HepG2 (cell line): Measurements from ENCODE around the gene CYP27B1. TPM values are rescaled to one million over a fixed set of nuclear protein-coding genes. Genes with fewer than 3 reads are reported as not detected.

Source experiments
- ATAC-seq: fragments of 200-7000 bp; cut with Tn5 transposase; 3 replicates; pipeline ENCODE4 v1.9.1; 2020; ENCODE audit warnings: mild to moderate bottlenecking, moderate library complexity
- BruUV-seq: library from RNA; stranded (reverse); fragments of 400-500 nt; replicated peaks from 2 replicates; lab custom pipeline; 2021; lab: Mats Ljungman, UMichigan
- CTCF ChIA-PET: fragments of 300-600 bp; formaldehyde crosslinking; extraction: SDS; loops from one replicate; lab custom pipeline; 2021; ENCODE audit warnings: low total read pairs, inconsistent platforms, low intra/inter-chr PET ratio; lab: Yijun Ruan, JAX
- POLR2A ChIA-PET: fragments of 350-600 bp; sonication (Branson Sonifier 250); formaldehyde crosslinking; loops from one replicate; lab custom pipeline; 2020; ENCODE audit warnings: antibody characterized with exemption, inconsistent platforms; lab: Yijun Ruan, JAX
- DNase-seq: peaks from one replicate; pipeline ENCODE4 v3.0.0-alpha.2; 2015; ENCODE audit warnings: low spot score
- FAIRE-seq: peaks from 3 replicates; lab custom pipeline; 2011; peaks lifted over from hg19 to GRCh38; lab: Jason Lieb, UNC
- H2AFZ ChIP-seq: one replicate; pipeline ENCODE4 v1.6.1; 2011; ENCODE audit warnings: low read length, inconsistent platforms
- H3K27ac ChIP-seq: fragments of 300-600 bp; 3 replicates; pipeline ENCODE4 v1.8.0; 2011; ENCODE audit warnings: mixed run types, mild to moderate bottlenecking, mixed read lengths, low read length, inconsistent platforms; ENCODE audit not compliant: insufficient read depth; ENCODE audit errors: extremely low read length
- H3K27me3 ChIP-seq, 2 experiments: fragments of 200-600 bp in 1 of 2; 2 replicates in 1 of 2; 3 replicates in 1 of 2; pipeline versions ENCODE4 v1.6.0 to v1.8.0; 2011; ENCODE audit warnings: low read length in 2 of 2, mild to moderate bottlenecking in 2 of 2, moderate library complexity in 2 of 2, inconsistent platforms in 1 of 2; ENCODE audit not compliant: insufficient read depth in 2 of 2, control insufficient read depth in 1 of 2
- H3K36me3 ChIP-seq, 2 experiments: fragments of 200-600 bp in 1 of 2; replicated peaks in 1 of 2; 2 replicates in 1 of 2; 3 replicates in 1 of 2; pipeline versions ENCODE4 v1.5.1 to v1.8.0; 2011; ENCODE audit warnings: low read length in 2 of 2, inconsistent platforms in 1 of 2; ENCODE audit not compliant: insufficient read depth in 2 of 2, control insufficient read depth in 1 of 2
- H3K4me1 ChIP-seq: 2 replicates; pipeline ENCODE4 v1.5.1; 2012; ENCODE audit warnings: low read length, inconsistent platforms; ENCODE audit not compliant: insufficient read depth
- H3K4me2 ChIP-seq: 2 replicates; pipeline ENCODE4 v1.6.0; 2011; ENCODE audit warnings: low read depth, low read length, inconsistent platforms
- H3K4me3 ChIP-seq, 3 experiments: fragments of 200-600 bp in 1 of 3; sonication (generic), shearing (Covaris generic) in 1 of 3; replicated peaks in 1 of 3; 2 replicates each; pipeline ENCODE4 v1.5.1; 2011 to 2016; ENCODE audit warnings: low read length in 3 of 3, inconsistent platforms in 2 of 3, low read depth in 2 of 3, mild to moderate bottlenecking in 2 of 3, control low read depth in 1 of 3, mixed read lengths in 1 of 3; ENCODE audit not compliant: insufficient read depth in 1 of 3
- H3K79me2 ChIP-seq: one replicate; pipeline ENCODE4 v1.6.1; 2011; ENCODE audit warnings: low read length, inconsistent platforms; ENCODE audit not compliant: insufficient read depth
- H3K9ac ChIP-seq: 2 replicates; pipeline ENCODE4 v1.6.0; 2011; ENCODE audit warnings: mild to moderate bottlenecking, low read depth, low read length, inconsistent platforms; ENCODE audit not compliant: insufficient read depth
- H3K9me3 ChIP-seq: 2 replicates; pipeline ENCODE4 v1.5.1; 2012; ENCODE audit warnings: mild to moderate bottlenecking, low read length
- H4K20me1 ChIP-seq: 2 replicates; pipeline ENCODE4 v1.6.0; 2011; ENCODE audit warnings: inconsistent platforms, mild to moderate bottlenecking, low read length, moderate library complexity; ENCODE audit not compliant: insufficient read depth
- ARNTL ChIP-seq: sonication (generic); formaldehyde crosslinking; IDR thresholded peaks from 2 replicates; pipeline ENCODE4 v1.4.0; 2020; ENCODE audit warnings: mild to moderate bottlenecking, missing genetic modification reagents
- CC2D1A ChIP-seq: sonication (generic); formaldehyde crosslinking; IDR thresholded peaks from 2 replicates; pipeline ENCODE4 v1.8.1; 2023; ENCODE audit warnings: mild to moderate bottlenecking, missing genetic modification reagents
- GTF3A ChIP-seq: sonication (generic); formaldehyde crosslinking; conservative IDR thresholded peaks from 2 replicates; pipeline ENCODE4 v1.4.0; 2020; ENCODE audit warnings: mild to moderate bottlenecking, missing genetic modification reagents
- KAT7 ChIP-seq: IDR thresholded peaks from 2 replicates; pipeline ENCODE4 v1.6.1; 2018; ENCODE audit warnings: borderline replicate concordance, missing compliant biosample characterization
- MAF1 ChIP-seq: sonication (generic); formaldehyde crosslinking; IDR thresholded peaks from 2 replicates; pipeline ENCODE4 v1.5.0; 2020; ENCODE audit warnings: missing genetic modification reagents, borderline replicate concordance
- ZBTB7B ChIP-seq: sonication (generic); formaldehyde crosslinking; IDR thresholded peaks from 2 replicates; pipeline ENCODE4 v1.4.0; 2020; ENCODE audit warnings: missing genetic modification reagents
- ZNF12 ChIP-seq: sonication (generic); formaldehyde crosslinking; IDR thresholded peaks from 2 replicates; pipeline ENCODE4 v1.5.0; 2020; ENCODE audit warnings: missing genetic modification reagents
- ZNF317 ChIP-seq: sonication (generic); formaldehyde crosslinking; IDR thresholded peaks from 2 replicates; pipeline ENCODE4 v1.5.0; 2020; ENCODE audit warnings: mild to moderate bottlenecking, missing genetic modification reagents
- ZNF616 ChIP-seq: sonication (generic); formaldehyde crosslinking; IDR thresholded peaks from 2 replicates; pipeline ENCODE4 v1.5.0; 2020; ENCODE audit warnings: low read depth, mild to moderate bottlenecking, missing genetic modification reagents
- WGBS: methylation state at CpG from one replicate; pipeline ENCODE4 v1.1.6; 2017; ENCODE audit warnings: low lambda C conversion rate; 5-methylcytosine and 5-hydroxymethylcytosine counted together
- in situ Hi-C: cut with HindIII; loops from 2 replicates; pipeline ENCODE4 v1.10.0; 2017; ENCODE audit warnings: low pct_unique_long_range_greater_than_20kb; ENCODE audit not compliant: extremely low pct_ligation_motif_present
- intact Hi-C: fragments of 100-400 bp; cut with micrococcal nuclease; formaldehyde crosslinking; loops from one replicate; pipeline ENCODE4 v1.10.0; 2022; ENCODE audit not compliant: unreplicated experiment
- polyA plus RNA-seq, 8 experiments: library from polyadenylated mRNA; depleted of rRNA in 3 of 8; stranded (reverse) in 7 of 8; unstranded in 1 of 8; fragments of >200 nt; fragmentation: Illumina TruSeq in 4 of 8; extraction: Trizol in 4 of 8; gene quantifications; 2 replicates each; pipeline versions ENCODE4 v1.2.1 to v1.2.3, GENCODE V29; 2011 to 2016; ENCODE audit warnings: low read depth in 4 of 8, missing spikeins in 1 of 8, mixed read lengths in 1 of 8; ENCODE audit not compliant: insufficient read depth in 1 of 8
- total RNA-seq, 5 experiments: library from RNA; depleted of rRNA; stranded (reverse); fragments of >200 nt; fragmentation: Illumina TruSeq; extraction: Trizol; gene quantifications; 2 replicates each; pipeline ENCODE4 v1.2.3, GENCODE V29; 2016; ENCODE audit warnings: low read depth in 1 of 5
- TF ChIP-seq, protein P1 (sequence below): sonication (generic); formaldehyde crosslinking; IDR thresholded peaks from 2 replicates; pipeline ENCODE4 v1.5.1; 2020; ENCODE audit warnings: missing genetic modification reagents, mild to moderate bottlenecking, borderline replicate concordance
- TF ChIP-seq, protein P2 (sequence below): sonication (generic); formaldehyde crosslinking; IDR thresholded peaks from 2 replicates; pipeline ENCODE4 v1.5.0; 2020; ENCODE audit warnings: mild to moderate bottlenecking, missing genetic modification reagents

Gene CYP27B1
- total and polyA plus RNA-seq, 2 of the 13 experiments (the other 11 are each of a cell fraction or from before 2014, with no cell fraction given), result 2.3 to 3.0 TPM

DNA sequence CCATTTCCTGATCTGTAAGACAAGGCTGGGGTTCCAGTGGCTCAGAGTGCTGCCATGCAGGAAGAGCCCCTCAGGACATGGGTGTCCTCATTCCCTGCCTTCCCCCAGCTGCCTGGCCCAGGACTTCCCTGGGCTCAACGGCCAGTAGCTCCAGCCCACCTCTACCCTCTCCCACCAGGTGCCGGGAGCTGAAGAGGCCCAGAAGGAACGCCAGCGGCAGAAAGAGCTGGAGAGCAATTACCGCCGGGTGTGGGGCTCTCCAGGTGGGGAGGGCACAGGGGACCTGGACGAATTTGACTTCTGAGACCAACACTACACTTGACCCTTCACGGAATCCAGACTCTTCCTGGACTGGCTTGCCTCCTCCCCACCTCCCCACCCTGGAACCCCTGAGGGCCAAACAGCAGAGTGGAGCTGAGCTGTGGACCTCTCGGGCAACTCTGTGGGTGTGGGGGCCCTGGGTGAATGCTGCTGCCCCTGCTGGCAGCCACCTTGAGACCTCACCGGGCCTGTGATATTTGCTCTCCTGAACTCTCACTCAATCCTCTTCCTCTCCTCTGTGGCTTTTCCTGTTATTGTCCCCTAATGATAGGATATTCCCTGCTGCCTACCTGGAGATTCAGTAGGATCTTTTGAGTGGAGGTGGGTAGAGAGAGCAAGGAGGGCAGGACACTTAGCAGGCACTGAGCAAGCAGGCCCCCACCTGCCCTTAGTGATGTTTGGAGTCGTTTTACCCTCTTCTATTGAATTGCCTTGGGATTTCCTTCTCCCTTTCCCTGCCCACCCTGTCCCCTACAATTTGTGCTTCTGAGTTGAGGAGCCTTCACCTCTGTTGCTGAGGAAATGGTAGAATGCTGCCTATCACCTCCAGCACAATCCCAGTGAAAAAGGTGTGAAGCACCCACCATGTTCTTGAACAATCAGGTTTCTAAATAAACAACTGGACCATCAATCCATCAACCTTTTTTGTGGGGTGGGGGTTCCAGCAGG, 46.0 kb downstream of the CYP27B1 start:
- no peak for ATAC-seq
- WGBS, result 49% methylated on average over 2 of the region's 11 CpGs
- no peak for FAIRE-seq
- Histone ChIP-seq H3K4me1 (peaks cover 8% of the 10 kb centered on the region; the same call in 1 of the 2 replicates), H3K79me2 (no peaks in the 10 kb centered on the region), H2AFZ (no peak overlapping the region), H3K4me3 (no peak overlapping the region), H3K9ac (no peak overlapping the region), H3K4me2 (no peak overlapping the region), H3K36me3 (peaks cover 16 to 47% of the 10 kb centered on the region in 2 experiments), H3K27ac (no peak overlapping the region), H4K20me1 (no peaks in the 10 kb centered on the region), H3K9me3 (no peaks in the 10 kb centered on the region), H3K27me3 (no peaks in the 10 kb centered on the region)
- TF ChIP-seq, protein P1, sequence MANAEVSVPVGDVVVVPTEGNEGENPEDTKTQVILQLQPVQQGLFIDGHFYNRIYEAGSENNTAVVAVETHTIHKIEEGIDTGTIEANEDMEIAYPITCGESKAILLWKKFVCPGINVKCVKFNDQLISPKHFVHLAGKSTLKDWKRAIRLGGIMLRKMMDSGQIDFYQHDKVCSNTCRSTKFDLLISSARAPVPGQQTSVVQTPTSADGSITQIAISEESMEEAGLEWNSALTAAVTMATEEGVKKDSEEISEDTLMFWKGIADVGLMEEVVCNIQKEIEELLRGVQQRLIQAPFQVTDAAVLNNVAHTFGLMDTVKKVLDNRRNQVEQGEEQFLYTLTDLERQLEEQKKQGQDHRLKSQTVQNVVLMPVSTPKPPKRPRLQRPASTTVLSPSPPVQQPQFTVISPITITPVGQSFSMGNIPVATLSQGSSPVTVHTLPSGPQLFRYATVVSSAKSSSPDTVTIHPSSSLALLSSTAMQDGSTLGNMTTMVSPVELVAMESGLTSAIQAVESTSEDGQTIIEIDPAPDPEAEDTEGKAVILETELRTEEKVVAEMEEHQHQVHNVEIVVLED, result no peak
- TF ChIP-seq CC2D1A, result no peak
- no peak for TF ChIP-seq ZNF12 (CRISPR knock-in tag)
- no peak for TF ChIP-seq MAF1 (CRISPR knock-in tag)
- no peak for TF ChIP-seq ZNF317 (CRISPR knock-in tag)
- TF ChIP-seq ARNTL, result no peak
- TF ChIP-seq KAT7 (CRISPR knock-in tag), result no peak
- no peak for TF ChIP-seq ZBTB7B
- no peak for TF ChIP-seq GTF3A
- TF ChIP-seq ZNF616 (CRISPR knock-in tag), result no peak
- TF ChIP-seq, protein P2, sequence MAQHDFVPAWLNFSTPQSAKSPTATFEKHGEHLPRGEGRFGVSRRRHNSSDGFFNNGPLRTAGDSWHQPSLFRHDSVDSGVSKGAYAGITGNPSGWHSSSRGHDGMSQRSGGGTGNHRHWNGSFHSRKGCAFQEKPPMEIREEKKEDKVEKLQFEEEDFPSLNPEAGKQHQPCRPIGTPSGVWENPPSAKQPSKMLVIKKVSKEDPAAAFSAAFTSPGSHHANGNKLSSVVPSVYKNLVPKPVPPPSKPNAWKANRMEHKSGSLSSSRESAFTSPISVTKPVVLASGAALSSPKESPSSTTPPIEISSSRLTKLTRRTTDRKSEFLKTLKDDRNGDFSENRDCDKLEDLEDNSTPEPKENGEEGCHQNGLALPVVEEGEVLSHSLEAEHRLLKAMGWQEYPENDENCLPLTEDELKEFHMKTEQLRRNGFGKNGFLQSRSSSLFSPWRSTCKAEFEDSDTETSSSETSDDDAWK (CRISPR knock-in tag), result no peak
- no peak for DNase-seq
- POLR2A ChIA-PET, result no interaction called here
- in situ Hi-C loops, result no loop called here
- CTCF ChIA-PET, result no interaction called here
- TSS peak; percentile 89 for BruUV-seq
- intact Hi-C loops, result no loop called here
